ENCODE measurements around the gene USP32. TPM values are rescaled to one million over a fixed set of nuclear protein-coding genes. Genes with fewer than 3 reads are reported as not detected.

Gene USP32
- total RNA-seq, 5 donors from 2014 or later (not counting 1 experiment from before 2014, with no cell fraction given): 30.0 to 34.5 (median 31.4) TPM

DNA sequence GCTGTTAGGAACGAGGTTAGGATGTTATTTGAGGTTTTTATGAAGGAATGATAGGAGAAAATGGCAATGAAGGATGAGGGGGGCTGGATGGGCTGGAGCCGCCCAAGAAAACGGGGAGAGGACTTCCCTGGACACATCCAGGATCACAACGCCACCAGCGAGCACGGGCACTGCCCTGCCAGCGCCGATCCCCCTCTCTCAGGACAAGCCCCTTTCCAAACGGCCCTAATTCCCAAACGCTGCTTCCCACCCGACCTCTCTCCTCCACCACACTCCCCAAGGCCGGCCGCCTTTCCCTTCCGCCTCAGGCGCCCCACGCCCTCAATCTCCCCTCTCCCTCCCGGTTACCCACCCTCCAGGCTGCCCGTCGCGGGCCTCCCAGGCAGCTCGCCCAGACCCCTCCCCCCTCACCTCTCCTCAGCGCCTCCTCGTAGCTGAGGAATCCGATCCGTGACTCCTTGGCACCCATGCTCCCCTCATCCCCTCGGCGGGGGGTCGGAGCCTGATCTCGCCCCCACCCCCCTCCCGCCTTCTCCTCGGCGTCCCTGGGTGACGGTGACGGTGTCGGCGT lies 377 bp downstream of the USP32 start:
- CTCF ChIA-PET: interaction anchor here in 1 of 2 donors (0.5 to 1.0 kb wide), 6 partner anchors 135 to 1923 kb away, joined by 3 to 5 read pairs (median 4); partner anchors contain the start of gene PPM1D
- DNase-seq: peak in 2 of 35 experiments; percentile 2 to 15
- Histone ChIP-seq H3K4me3 (ENCODE audit: control insufficient read depth in 1 of 2, extremely low read depth in 1 of 2, low read length in 1 of 2) (peak overlapping the region; percentile 92 to 97), H3K9me3 (no peaks in the 10 kb centered on the region), H3K36me3 (ENCODE audit: control insufficient read depth in 2 of 2, extremely low read depth in 1 of 2, insufficient read depth in 1 of 2, low read length in 1 of 2) (no peaks in the 10 kb centered on the region), H3K27ac (ENCODE audit: low read length) (peak overlapping the region; percentile 93), H3K4me1 (ENCODE audit: control insufficient read depth in 1 of 2, extremely low read depth in 1 of 2, insufficient read depth in 2 of 2, low read length in 2 of 2) (peaks cover 19 to 23% of the 10 kb centered on the region in 2 experiments), H3K27me3 (replicated peaks in 1 of 2; ENCODE audit: control insufficient read depth in 2 of 2, extremely low read depth in 1 of 2, insufficient read depth in 2 of 2, low read length in 1 of 2) (no peaks in the 10 kb centered on the region)
- ATAC-seq (replicated peaks in 1 of 4): peak; percentile 28 to 40 (median 30)
- Mint-ChIP-seq H3K36me3 (no peaks in the 10 kb centered on the region), H3K4me3 (peak overlapping the region; percentile 91 to 95 (median 93)), H3K4me1 (peaks cover 45 to 48% (median 47%) of the 10 kb centered on the region in 3 donors), H3K9me3 (no peaks in the 10 kb centered on the region), H3K27me3 (no peaks in the 10 kb centered on the region), H3K27ac (peak overlapping the region; percentile 95 to 96)
- WGBS (ENCODE audit: insufficient coverage): under 1% methylated on average over 22 of the region's 36 CpGs
- POLR2A ChIA-PET: interaction anchor here (0.5 to 0.9 kb wide), 8 partner anchors 13 to 1733 kb away, joined by 3 to 9 read pairs (median 4); partner anchors contain the start of genes BCAS3 (in 1 of the 2), PPM1D (in 1 of the 2) and SKA2 (in 1 of the 2)

GRCh38 chr17:60390925-60391470 lies 935 bp downstream of the USP32 start:
- no peaks in the 10 kb centered on the region for H3K9me3 Mint-ChIP-seq
- H3K27ac ChIP-seq (ENCODE audit: low read length): peak overlapping the region; percentile 93
- CTCF ChIA-PET: interaction anchor here in 1 of 2 donors (0.7 kb wide), 1 partner anchor 79 kb away, joined by 3 read pairs; no protein-coding TSS in a partner anchor
- H3K4me1 ChIP-seq (ENCODE audit: control insufficient read depth in 1 of 2, extremely low read depth in 1 of 2, insufficient read depth in 2 of 2, low read length in 2 of 2): peaks cover 19 to 23% of the 10 kb centered on the region in 2 experiments
- H3K36me3 ChIP-seq (ENCODE audit: control insufficient read depth in 2 of 2, extremely low read depth in 1 of 2, insufficient read depth in 1 of 2, low read length in 1 of 2): no peaks in the 10 kb centered on the region
- no peaks in the 10 kb centered on the region for H3K9me3 ChIP-seq
- H3K4me1 Mint-ChIP-seq: peaks cover 49 to 53% (median 52%) of the 10 kb centered on the region in 3 donors
- H3K4me3 Mint-ChIP-seq: peak overlapping the region; percentile 91 to 95 (median 93)
- no peak for ATAC-seq (replicated peaks in 1 of 4)
- no peaks in the 10 kb centered on the region for H3K27me3 Mint-ChIP-seq
- H3K27me3 ChIP-seq (replicated peaks in 1 of 2; ENCODE audit: control insufficient read depth in 2 of 2, extremely low read depth in 1 of 2, insufficient read depth in 2 of 2, low read length in 1 of 2): no peaks in the 10 kb centered on the region
- POLR2A ChIA-PET: interaction anchor here in 1 of 2 donors (0.6 kb wide), 1 partner anchor 13 kb away, joined by 9 read pairs; no protein-coding TSS in a partner anchor
- peak overlapping the region; percentile 95 to 96 for H3K27ac Mint-ChIP-seq
- DNase-seq: peak in 12 of 35 experiments; percentile 2 to 47 (median 9)
- WGBS (ENCODE audit: insufficient coverage): 25% methylated on average over 7 of the region's 15 CpGs
- H3K4me3 ChIP-seq (ENCODE audit: control insufficient read depth in 1 of 2, extremely low read depth in 1 of 2, low read length in 1 of 2): peak overlapping the region; percentile 92 to 97
- H3K36me3 Mint-ChIP-seq: no peaks in the 10 kb centered on the region

- Histone ChIP-seq H3K9me3 (no peaks in the 10 kb centered on the region), H3K36me3 (ENCODE audit: control insufficient read depth in 2 of 2, extremely low read depth in 1 of 2, insufficient read depth in 1 of 2, low read length in 1 of 2) (no peaks in the 10 kb centered on the region), H3K27me3 (replicated peaks in 1 of 2; ENCODE audit: control insufficient read depth in 2 of 2, extremely low read depth in 1 of 2, insufficient read depth in 2 of 2, low read length in 1 of 2) (no peaks in the 10 kb centered on the region), H3K4me1 (ENCODE audit: control insufficient read depth in 1 of 2, extremely low read depth in 1 of 2, insufficient read depth in 2 of 2, low read length in 2 of 2) (peaks cover 19 to 23% of the 10 kb centered on the region in 2 experiments), H3K4me3 (ENCODE audit: control insufficient read depth in 1 of 2, extremely low read depth in 1 of 2, low read length in 1 of 2) (no peak overlapping the region), H3K27ac (ENCODE audit: low read length) (no peak overlapping the region)
- peak overlapping the region; percentile 91 to 95 (median 93) for H3K4me3 Mint-ChIP-seq
- H3K36me3 Mint-ChIP-seq: no peaks in the 10 kb centered on the region
- H3K27me3 Mint-ChIP-seq: no peaks in the 10 kb centered on the region
- no peak for ATAC-seq (replicated peaks in 1 of 4)
- WGBS (ENCODE audit: insufficient coverage): 100% methylated on average over 1 of the region's 2 CpGs
- H3K9me3 Mint-ChIP-seq: no peaks in the 10 kb centered on the region
- no peak overlapping the region for H3K27ac Mint-ChIP-seq
- ChIA-PET POLR2A (interaction anchor here in 1 of 2 donors (0.5 to 0.6 kb wide), 2 partner anchors 9 to 258 kb away, joined by 3 read pairs; no protein-coding TSS in a partner anchor), CTCF (interaction anchor here (0.6 to 0.7 kb wide), 2 partner anchors 78 to 1801 kb away, joined by 3 to 4 read pairs; no protein-coding TSS in a partner anchor)
- DNase-seq: no peak
- H3K4me1 Mint-ChIP-seq: peaks cover 53 to 58% (median 56%) of the 10 kb centered on the region in 3 donors
These were observed 1.7 kb downstream of the USP32 start for GRCh38 chr17:60390186-60390585.

DNA sequence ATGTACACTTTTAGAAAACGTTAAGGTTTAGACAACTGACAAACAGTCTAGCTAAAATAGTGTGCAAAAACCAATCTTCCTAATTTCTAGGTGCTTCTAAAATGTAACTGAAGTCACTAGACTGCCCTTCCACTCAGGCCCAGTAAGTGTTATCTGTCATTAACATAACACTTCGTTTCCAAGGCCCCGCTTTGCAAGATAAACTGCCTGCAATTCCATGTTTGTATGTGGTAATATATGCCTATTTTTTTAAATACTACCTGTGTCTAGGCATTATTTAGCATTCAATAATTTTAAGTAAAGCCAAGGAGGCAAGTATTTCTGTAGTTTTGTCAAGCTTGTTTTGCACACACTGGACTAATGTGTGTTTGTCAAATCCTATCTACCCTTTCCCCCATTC lies 3.2 kb downstream of the USP32 start:
- no CpG with 5 or more reads among the region's 3 CpGs for WGBS (ENCODE audit: insufficient coverage)

DNA sequence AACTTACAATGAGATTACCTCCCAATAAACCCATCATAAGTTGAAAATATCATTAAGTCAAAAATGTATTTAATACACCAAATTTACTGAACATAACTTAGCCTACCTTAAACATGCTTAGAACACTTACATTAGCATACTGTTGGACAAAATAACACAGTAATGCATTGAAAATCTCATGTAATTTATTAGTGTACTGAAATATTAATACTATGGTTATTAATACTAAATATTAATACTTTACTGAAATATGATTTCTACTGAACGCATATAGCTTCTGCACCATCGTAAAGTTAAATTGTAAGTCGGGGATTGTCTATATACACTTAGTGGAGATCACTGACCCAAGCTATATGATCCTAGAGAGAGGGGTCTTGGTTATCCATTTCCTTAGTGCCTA lies 4.3 kb downstream of the USP32 start:
- ChIA-PET POLR2A (interaction anchor here in 1 of 2 donors (0.6 kb wide), 1 partner anchor 107 kb away, joined by 5 read pairs; no protein-coding TSS in a partner anchor), CTCF (interaction anchor here in 1 of 2 donors (0.6 to 0.7 kb wide), 3 partner anchors 107 to 207 kb away, joined by 4 to 6 read pairs (median 4); no protein-coding TSS in a partner anchor)
- Histone ChIP-seq H3K9me3 (no peaks in the 10 kb centered on the region), H3K4me1 (ENCODE audit: control insufficient read depth in 1 of 2, extremely low read depth in 1 of 2, insufficient read depth in 2 of 2, low read length in 2 of 2) (peaks cover 17 to 18% of the 10 kb centered on the region in 2 experiments), H3K27me3 (replicated peaks in 1 of 2; ENCODE audit: control insufficient read depth in 2 of 2, extremely low read depth in 1 of 2, insufficient read depth in 2 of 2, low read length in 1 of 2) (no peaks in the 10 kb centered on the region), H3K4me3 (ENCODE audit: control insufficient read depth in 1 of 2, extremely low read depth in 1 of 2, low read length in 1 of 2) (no peak overlapping the region), H3K36me3 (ENCODE audit: control insufficient read depth in 2 of 2, extremely low read depth in 1 of 2, insufficient read depth in 1 of 2, low read length in 1 of 2) (no peaks in the 10 kb centered on the region), H3K27ac (ENCODE audit: low read length) (no peak overlapping the region)
- H3K27me3 Mint-ChIP-seq: no peaks in the 10 kb centered on the region
- DNase-seq: no peak
- no peaks in the 10 kb centered on the region for H3K9me3 Mint-ChIP-seq
- ATAC-seq (replicated peaks in 1 of 4): no peak
- no peak overlapping the region for H3K27ac Mint-ChIP-seq
- no peak overlapping the region for H3K4me3 Mint-ChIP-seq
- peaks cover 61 to 63% (median 61%) of the 10 kb centered on the region in 3 donors for H3K4me1 Mint-ChIP-seq
- H3K36me3 Mint-ChIP-seq: peaks cover 2% of the 10 kb centered on the region
- no CpG with 5 or more reads among the region's 3 CpGs for WGBS (ENCODE audit: insufficient coverage)

More for the DNA sequence above, 3.2 kb downstream of the USP32 start:
- no peaks in the 10 kb centered on the region for H3K27me3 Mint-ChIP-seq
- no peaks in the 10 kb centered on the region for H3K9me3 Mint-ChIP-seq
- no peaks in the 10 kb centered on the region for H3K36me3 Mint-ChIP-seq
- no peaks in the 10 kb centered on the region for H3K27me3 ChIP-seq (replicated peaks in 1 of 2; ENCODE audit: control insufficient read depth in 2 of 2, extremely low read depth in 1 of 2, insufficient read depth in 2 of 2, low read length in 1 of 2)
- H3K4me3 Mint-ChIP-seq: peak overlapping the region in 1 of 3 donors; percentile 4
- H3K4me1 Mint-ChIP-seq: peaks cover 61 to 64% (median 62%) of the 10 kb centered on the region in 3 donors
- H3K9me3 ChIP-seq: no peaks in the 10 kb centered on the region
- no peak overlapping the region for H3K27ac ChIP-seq (ENCODE audit: low read length)
- no peak for DNase-seq
- ATAC-seq (replicated peaks in 1 of 4): no peak
- CTCF ChIA-PET: no interaction called here
- POLR2A ChIA-PET: no interaction called here
- H3K36me3 ChIP-seq (ENCODE audit: control insufficient read depth in 2 of 2, extremely low read depth in 1 of 2, insufficient read depth in 1 of 2, low read length in 1 of 2): no peaks in the 10 kb centered on the region
- no peak overlapping the region for H3K27ac Mint-ChIP-seq
- peaks cover 19 to 23% of the 10 kb centered on the region in 2 experiments for H3K4me1 ChIP-seq (ENCODE audit: control insufficient read depth in 1 of 2, extremely low read depth in 1 of 2, insufficient read depth in 2 of 2, low read length in 2 of 2)
- no peak overlapping the region for H3K4me3 ChIP-seq (ENCODE audit: control insufficient read depth in 1 of 2, extremely low read depth in 1 of 2, low read length in 1 of 2)
